Fibroblast of lung (primary cell): ENCODE measurements around the gene VTI1A.

Experiments
- CTCF ChIP-seq, 2 donors: IDR thresholded peaks in 1 of 2; conservative IDR thresholded peaks in 1 of 2; 1 replicate in 1 of 2; 2 replicates in 1 of 2; pipeline ENCODE4 v1.5.1; 2011 to 2012; ENCODE audit warnings: low read length in 2 of 2, control low read depth in 1 of 2, inconsistent platforms in 1 of 2, low read depth in 1 of 2, mild to moderate bottlenecking in 1 of 2
- EZH2 ChIP-seq: IDR thresholded peaks from 2 replicates; pipeline ENCODE4 v1.5.1; 2012; ENCODE audit warnings: low read length, control low read depth, mild to moderate bottlenecking; ENCODE audit errors: missing control alignments

DNA sequence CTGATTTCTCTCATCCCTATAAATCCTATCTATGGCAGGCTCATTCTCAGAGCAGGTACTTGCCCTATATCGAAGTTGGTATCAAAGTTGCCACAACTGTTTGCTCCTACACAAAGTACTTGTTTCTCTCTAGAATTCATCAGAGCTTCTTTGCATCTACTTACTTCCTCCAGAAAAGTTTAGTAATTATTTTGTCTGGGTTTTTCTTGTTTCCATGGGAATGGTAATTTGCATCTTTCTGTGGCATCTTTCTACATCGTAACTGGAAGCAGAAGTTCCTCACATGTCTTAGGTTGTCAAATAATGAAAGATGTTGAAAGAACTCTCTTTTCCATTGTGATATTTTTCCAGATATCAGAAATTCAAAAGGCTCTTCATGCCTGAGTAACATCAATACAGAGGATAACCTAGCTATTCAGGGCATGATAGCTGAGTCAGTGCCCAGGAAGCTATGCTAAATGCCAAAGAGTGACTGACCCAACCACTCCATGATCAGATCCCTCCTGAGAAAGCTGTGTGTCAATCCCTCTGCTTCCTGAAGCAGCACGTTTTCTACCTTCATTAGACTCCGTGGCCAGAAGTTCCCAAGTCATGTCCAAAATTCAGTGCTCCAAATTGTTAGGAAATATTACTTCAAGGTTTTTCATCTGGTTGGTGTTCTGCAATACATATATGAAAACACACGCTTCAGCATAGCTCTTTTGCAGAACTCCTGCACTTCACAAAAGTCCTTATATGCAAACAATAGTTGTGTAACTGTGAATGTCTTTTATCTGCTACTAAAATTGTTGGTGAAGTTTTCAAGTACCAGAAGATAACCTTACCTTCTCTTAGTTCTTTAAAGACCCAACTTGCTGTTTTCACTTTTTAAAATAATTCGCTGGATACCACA lies 216.5 kb downstream of the VTI1A start:
- no peak for TF ChIP-seq CTCF (conservative IDR thresholded peaks at IDR 0.05 in 1 of 2, IDR thresholded peaks at IDR 0.05 in 1 of 2; ENCODE audit: low read depth in 1 of 2, low read length in 2 of 2)
- no peak for TF ChIP-seq EZH2
